H1 (cell line): ENCODE data around the gene ENAH. TPM values are rescaled to one million over a fixed set of nuclear protein-coding genes. Genes with fewer than 3 reads are reported as not detected.

Experiments
- CTCF ChIA-PET: fragments of 300-600 bp; sonication (Branson Sonifier 250); formaldehyde crosslinking; loops from one replicate; lab custom pipeline; 2021; ENCODE audit not compliant: partially characterized antibody; lab: Charles Lee
- POLR2A ChIA-PET: fragments of 300-600 bp; sonication (Branson Sonifier 250); formaldehyde crosslinking; loops from one replicate; lab custom pipeline; 2021; ENCODE audit warnings: inconsistent platforms; ENCODE audit not compliant: partially characterized antibody; lab: Charles Lee
- DNase-seq, 2 experiments: peaks; one replicate each; pipeline versions ENCODE4 v3.0.0 to v3.0.0-alpha.2; 2010 to 2022; ENCODE audit warnings: low spot score in 2 of 2, low read depth in 1 of 2, mixed read lengths in 1 of 2
- FAIRE-seq: peaks from 2 replicates; lab custom pipeline; 2011; peaks lifted over from hg19 to GRCh38; lab: Jason Lieb, UNC
- H2AFZ ChIP-seq: 2 replicates; pipeline ENCODE4 v1.8.1; 2012; ENCODE audit warnings: low read length, inconsistent platforms
- H2AK5ac ChIP-seq: 2 replicates; pipeline ENCODE4 v1.6.1; 2013; ENCODE audit warnings: low read depth, low read length
- H2BK120ac ChIP-seq: replicated peaks from 2 replicates; pipeline ENCODE3; 2013; ENCODE audit warnings: low read depth, low read length, inconsistent platforms
- H2BK12ac ChIP-seq: 2 replicates; pipeline ENCODE4 v1.6.1; 2013; ENCODE audit warnings: low read depth, low read length
- H2BK15ac ChIP-seq: 2 replicates; pipeline ENCODE4 v1.6.1; 2013; ENCODE audit warnings: low read length
- H2BK20ac ChIP-seq: 2 replicates; pipeline ENCODE4 v1.6.1; 2013; ENCODE audit warnings: low read length
- H2BK5ac ChIP-seq: 2 replicates; pipeline ENCODE4 v1.6.1; 2013; ENCODE audit warnings: low read depth, low read length
- H3K14ac ChIP-seq: 2 replicates; pipeline ENCODE4 v1.6.1; 2013; ENCODE audit warnings: inconsistent platforms; ENCODE audit not compliant: insufficient read length
- H3K18ac ChIP-seq: 2 replicates; pipeline ENCODE4 v1.6.1; 2013; ENCODE audit warnings: low read length; ENCODE audit errors: extremely low read depth
- H3K23ac ChIP-seq: 2 replicates; pipeline ENCODE4 v1.6.1; 2013; ENCODE audit warnings: inconsistent platforms; ENCODE audit not compliant: insufficient read length
- H3K23me2 ChIP-seq: 2 replicates; pipeline ENCODE4 v1.6.1; 2013; ENCODE audit warnings: low read depth, low read length
- H3K27ac ChIP-seq: 2 replicates; pipeline ENCODE4 v1.6.1; 2011; ENCODE audit warnings: low read depth, low read length, inconsistent platforms
- H3K27me3 ChIP-seq, 4 experiments: replicated peaks in 1 of 4; 1 replicate in 1 of 4; 2 replicates in 3 of 4; pipeline versions ENCODE4 v1.6.1 to v1.8.1; 2011 to 2013; ENCODE audit warnings: low read length in 3 of 4, mild to moderate bottlenecking in 3 of 4, inconsistent platforms in 2 of 4, mixed read lengths in 2 of 4, moderate library complexity in 1 of 4; ENCODE audit not compliant: control insufficient read depth in 3 of 4, insufficient read depth in 3 of 4; ENCODE audit errors: extremely low read depth in 1 of 4
- H3K36me3 ChIP-seq, 4 experiments: 2 replicates each; pipeline versions ENCODE4 v1.6.1 to v1.8.1; 2011 to 2013; ENCODE audit warnings: mild to moderate bottlenecking in 4 of 4, low read length in 3 of 4, moderate library complexity in 2 of 4, control low read depth in 1 of 4, inconsistent platforms in 1 of 4; ENCODE audit not compliant: insufficient read depth in 4 of 4, control insufficient read depth in 2 of 4
- H3K4ac ChIP-seq: replicated peaks from 2 replicates; pipeline ENCODE3; 2013; ENCODE audit warnings: low read length, low read depth, mixed read lengths, inconsistent platforms; ENCODE audit not compliant: insufficient read length
- H3K4me1 ChIP-seq, 4 experiments: replicated peaks in 1 of 4; 1 replicate in 1 of 4; 2 replicates in 3 of 4; pipeline versions ENCODE4 v1.6.1 to v1.8.1; 2011 to 2013; ENCODE audit warnings: low read length in 3 of 4, inconsistent platforms in 2 of 4, mixed read lengths in 1 of 4; ENCODE audit not compliant: insufficient read depth in 4 of 4, control insufficient read depth in 3 of 4
- H3K4me2 ChIP-seq, 2 experiments: 2 replicates each; pipeline versions ENCODE4 v1.6.1 to v1.8.1; 2011 to 2013; ENCODE audit warnings: low read depth in 2 of 2, low read length in 2 of 2, control low read depth in 1 of 2, inconsistent platforms in 1 of 2, mild to moderate bottlenecking in 1 of 2; ENCODE audit not compliant: insufficient read depth in 1 of 2
- H3K4me3 ChIP-seq, 4 experiments: fragments of 200-600, 300-600 bp in 1 of 4; sonication (generic), shearing (Covaris generic), sonication (Bioruptor Twin) in 1 of 4; 2 replicates each; pipeline versions ENCODE4 v1.5.1 to v1.8.1; 2011 to 2016; ENCODE audit warnings: low read length in 4 of 4, low read depth in 3 of 4, control low read depth in 2 of 4, inconsistent platforms in 2 of 4, mild to moderate bottlenecking in 2 of 4, mixed read lengths in 1 of 4, moderate library complexity in 1 of 4; ENCODE audit not compliant: insufficient read depth in 2 of 4; ENCODE audit errors: extremely low read depth in 1 of 4
- H3K56ac ChIP-seq: replicated peaks from 2 replicates; pipeline ENCODE3; 2013; ENCODE audit warnings: low read depth, mild to moderate bottlenecking, mixed read lengths, low read length, inconsistent platforms; ENCODE audit not compliant: insufficient read length
- H3K79me1 ChIP-seq: 2 replicates; pipeline ENCODE4 v1.6.1; 2013; ENCODE audit warnings: low read depth, low read length, control low read depth
- H3K79me2 ChIP-seq, 2 experiments: 2 replicates each; pipeline versions ENCODE4 v1.6.1 to v1.8.1; 2012 to 2013; ENCODE audit warnings: low read length in 2 of 2, mild to moderate bottlenecking in 2 of 2, inconsistent platforms in 1 of 2; ENCODE audit not compliant: insufficient read depth in 2 of 2, control insufficient read depth in 1 of 2
- H3K9ac ChIP-seq, 4 experiments: replicated peaks in 1 of 4; 1 replicate in 1 of 4; 2 replicates in 3 of 4; pipeline versions ENCODE4 v1.6.1 to v1.8.1; 2011 to 2013; ENCODE audit warnings: low read depth in 3 of 4, low read length in 3 of 4, control low read depth in 2 of 4, mild to moderate bottlenecking in 2 of 4, moderate library complexity in 2 of 4, inconsistent platforms in 1 of 4; ENCODE audit errors: extremely low read depth in 1 of 4
- H3K9me3 ChIP-seq, 2 experiments: 2 replicates each; pipeline versions ENCODE4 v1.6.1 to v1.8.1; 2012 to 2013; ENCODE audit warnings: mild to moderate bottlenecking in 2 of 2, moderate library complexity in 2 of 2, control low read depth in 1 of 2, inconsistent platforms in 1 of 2, low read depth in 1 of 2, low read length in 1 of 2, mixed read lengths in 1 of 2; ENCODE audit not compliant: insufficient read depth in 2 of 2
- H4K20me1 ChIP-seq, 2 experiments: replicated peaks in 1 of 2; 2 replicates each; pipeline versions ENCODE3 to v1.8.1; 2011 to 2013; ENCODE audit warnings: inconsistent platforms in 2 of 2, low read length in 2 of 2, mild to moderate bottlenecking in 1 of 2; ENCODE audit not compliant: insufficient read depth in 2 of 2, control insufficient read depth in 1 of 2
- H4K5ac ChIP-seq: 2 replicates; pipeline ENCODE4 v1.6.1; 2013; ENCODE audit warnings: low read length, low read depth, mixed read lengths, inconsistent platforms; ENCODE audit not compliant: insufficient read length
- H4K8ac ChIP-seq: 2 replicates; pipeline ENCODE4 v1.8.0; 2013; ENCODE audit warnings: mild to moderate bottlenecking, moderate library complexity, low read length, inconsistent platforms; ENCODE audit not compliant: insufficient read depth; ENCODE audit errors: extremely low read depth
- H4K91ac ChIP-seq: replicated peaks from 2 replicates; pipeline ENCODE3; 2013; ENCODE audit warnings: low read length, mixed read lengths, inconsistent platforms; ENCODE audit not compliant: insufficient read length
- FOSL1 ChIP-seq: IDR thresholded peaks from 2 replicates; pipeline ENCODE4 v1.6.1; 2011; ENCODE audit warnings: mild to moderate bottlenecking, low read depth, low read length, moderate library complexity; ENCODE audit not compliant: insufficient read depth
- RBBP5 ChIP-seq: IDR thresholded peaks from 2 replicates; pipeline ENCODE4 v1.7.1; 2012; ENCODE audit warnings: low read depth, mild to moderate bottlenecking, inconsistent platforms, low read length, moderate library complexity, borderline replicate concordance
- RFX5 ChIP-seq: IDR thresholded peaks from 2 replicates; pipeline ENCODE4 v1.6.1; 2011; ENCODE audit warnings: low read depth, low read length, improper control_type of control experiment, borderline replicate concordance
- SAP30 ChIP-seq: fragments of 300-600 bp; sonication (generic); IDR thresholded peaks from 2 replicates; pipeline ENCODE4 v1.7.1; 2012; ENCODE audit warnings: low read length, moderate library complexity, mild to moderate bottlenecking, inconsistent platforms; ENCODE audit not compliant: insufficient read depth, insufficient replicate concordance
- TBP ChIP-seq: IDR thresholded peaks from 2 replicates; pipeline ENCODE4 v1.6.1; 2011; ENCODE audit warnings: low read depth, low read length, improper control_type of control experiment
- polyA plus RNA-seq, 7 experiments: library from polyadenylated mRNA; depleted of rRNA in 3 of 7; stranded (reverse) in 5 of 7; unstranded in 2 of 7; fragments of >200 nt in 5 of 7; fragments of 200-250 nt in 2 of 7; gene quantifications; 1 replicate in 5 of 7; 2 replicates in 1 of 7; 4 replicates in 1 of 7; pipeline versions ENCODE4 v1.2.1 to v1.2.3, GENCODE V29; 2011 to 2013; ENCODE audit warnings: missing spikeins in 2 of 7, mixed read lengths in 2 of 7
- total RNA-seq: library from RNA; stranded (reverse); fragmentation: NEBNext Ultra II Directional; extraction: Animal tissue kit (Norgen Biotek cat#: 25700); gene quantifications from 2 replicates; pipeline ENCODE4 v1.2.1, GENCODE V29; 2021
- TF ChIP-seq, protein P1 (sequence below): IDR thresholded peaks from 2 replicates; pipeline ENCODE4 v1.6.1; 2012; ENCODE audit warnings: inconsistent platforms
- TF ChIP-seq, protein P2 (sequence below): IDR thresholded peaks from 2 replicates; pipeline ENCODE4 v1.6.1; 2012; ENCODE audit warnings: inconsistent platforms
- TF ChIP-seq, protein P3 (sequence below), 3 experiments: IDR thresholded peaks; 1 replicate in 2 of 3; 2 replicates in 1 of 3; pipeline versions ENCODE4 v1.5.1 to v1.6.1; 2011; ENCODE audit warnings: low read length in 3 of 3, mild to moderate bottlenecking in 3 of 3, inconsistent platforms in 2 of 3, low read depth in 1 of 3, moderate library complexity in 1 of 3; ENCODE audit not compliant: insufficient read depth in 1 of 3; ENCODE audit errors: control extremely low read depth in 1 of 3
- TF ChIP-seq, protein P4 (sequence below): IDR thresholded peaks from 2 replicates; pipeline ENCODE4 v1.6.1; 2011; ENCODE audit warnings: low read length, improper control_type of control experiment

Gene ENAH
- total and polyA plus RNA-seq, 2 of the 8 experiments (the other 6 are each of a cell fraction or from before 2014, with no cell fraction given): 39.1 to 335 TPM

DNA sequence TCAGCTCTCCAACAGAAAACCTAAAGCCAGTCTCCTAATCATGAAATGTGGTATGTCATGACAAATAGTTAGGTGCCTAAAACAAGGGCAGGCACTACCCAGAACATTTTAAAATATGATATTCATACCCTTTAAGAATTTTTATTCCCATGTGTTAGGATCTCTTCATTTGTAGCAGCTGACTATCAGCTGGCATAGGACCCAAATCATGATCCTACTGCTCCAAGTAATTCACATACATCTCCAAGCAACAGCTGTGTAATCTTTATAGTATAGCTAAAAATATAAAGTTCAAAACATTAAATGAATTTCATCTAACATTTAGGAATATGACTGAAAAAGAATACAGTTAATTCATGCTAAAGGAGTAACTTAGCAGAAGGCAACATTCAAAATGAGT lies 57.5 kb downstream of the ENAH start:
- Histone ChIP-seq H3K27me3 (no peaks in the 10 kb centered on the region), H2AFZ (no peak overlapping the region), H3K18ac (no peak overlapping the region), H3K79me1 (no peaks in the 10 kb centered on the region), H3K79me2 (peaks cover 12 to 97% of the 10 kb centered on the region in 2 experiments), H3K14ac (no peak overlapping the region), H3K4ac (no peak overlapping the region), H4K91ac (no peak overlapping the region), H2BK15ac (no peak overlapping the region), H3K23me2 (no peaks in the 10 kb centered on the region), H4K8ac (no peak overlapping the region), H3K27ac (no peak overlapping the region), H3K56ac (no peak overlapping the region), H3K9ac (no peak overlapping the region), H2AK5ac (no peak overlapping the region), H2BK5ac (no peak overlapping the region), H3K4me1 (peaks cover 0 to 4% (median 1%) of the 10 kb centered on the region in 4 experiments; a peak in 3 of 7 replicates), H3K23ac (no peak overlapping the region), H4K20me1 (peaks cover 9 to 21% of the 10 kb centered on the region in 2 experiments), H3K9me3 (no peaks in the 10 kb centered on the region), H2BK12ac (no peak overlapping the region), H3K4me2 (no peak overlapping the region), H3K4me3 (no peak overlapping the region), H3K36me3 (peaks cover 0 to 4% (median 0%) of the 10 kb centered on the region in 4 experiments; a peak in 3 of 8 replicates), H2BK20ac (no peak overlapping the region), H2BK120ac (no peak overlapping the region), H4K5ac (no peak overlapping the region)
- ChIA-PET POLR2A (interaction anchor here (1.0 kb wide), 1 partner anchor 14 kb away, joined by 3 read pairs; no protein-coding TSS in a partner anchor), CTCF (interaction anchor here (1.1 to 2.1 kb wide), 3 partner anchors 10 to 19 kb away, joined by 3 to 8 read pairs (median 3); no protein-coding TSS in a partner anchor)
- DNase-seq: no peak
- no peak for FAIRE-seq
- TF ChIP-seq, protein P1, sequence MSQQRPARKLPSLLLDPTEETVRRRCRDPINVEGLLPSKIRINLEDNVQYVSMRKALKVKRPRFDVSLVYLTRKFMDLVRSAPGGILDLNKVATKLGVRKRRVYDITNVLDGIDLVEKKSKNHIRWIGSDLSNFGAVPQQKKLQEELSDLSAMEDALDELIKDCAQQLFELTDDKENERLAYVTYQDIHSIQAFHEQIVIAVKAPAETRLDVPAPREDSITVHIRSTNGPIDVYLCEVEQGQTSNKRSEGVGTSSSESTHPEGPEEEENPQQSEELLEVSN: no peak
- TF ChIP-seq RBBP5: no peak
- no peak for TF ChIP-seq SAP30
- no peak for TF ChIP-seq RFX5
- TF ChIP-seq, protein P2, sequence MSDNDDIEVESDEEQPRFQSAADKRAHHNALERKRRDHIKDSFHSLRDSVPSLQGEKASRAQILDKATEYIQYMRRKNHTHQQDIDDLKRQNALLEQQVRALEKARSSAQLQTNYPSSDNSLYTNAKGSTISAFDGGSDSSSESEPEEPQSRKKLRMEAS: no peak
- TF ChIP-seq, protein P3, sequence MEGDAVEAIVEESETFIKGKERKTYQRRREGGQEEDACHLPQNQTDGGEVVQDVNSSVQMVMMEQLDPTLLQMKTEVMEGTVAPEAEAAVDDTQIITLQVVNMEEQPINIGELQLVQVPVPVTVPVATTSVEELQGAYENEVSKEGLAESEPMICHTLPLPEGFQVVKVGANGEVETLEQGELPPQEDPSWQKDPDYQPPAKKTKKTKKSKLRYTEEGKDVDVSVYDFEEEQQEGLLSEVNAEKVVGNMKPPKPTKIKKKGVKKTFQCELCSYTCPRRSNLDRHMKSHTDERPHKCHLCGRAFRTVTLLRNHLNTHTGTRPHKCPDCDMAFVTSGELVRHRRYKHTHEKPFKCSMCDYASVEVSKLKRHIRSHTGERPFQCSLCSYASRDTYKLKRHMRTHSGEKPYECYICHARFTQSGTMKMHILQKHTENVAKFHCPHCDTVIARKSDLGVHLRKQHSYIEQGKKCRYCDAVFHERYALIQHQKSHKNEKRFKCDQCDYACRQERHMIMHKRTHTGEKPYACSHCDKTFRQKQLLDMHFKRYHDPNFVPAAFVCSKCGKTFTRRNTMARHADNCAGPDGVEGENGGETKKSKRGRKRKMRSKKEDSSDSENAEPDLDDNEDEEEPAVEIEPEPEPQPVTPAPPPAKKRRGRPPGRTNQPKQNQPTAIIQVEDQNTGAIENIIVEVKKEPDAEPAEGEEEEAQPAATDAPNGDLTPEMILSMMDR (IDR thresholded peaks at IDR 0.05; ENCODE audit: control extremely low read depth in 1 of 3, insufficient read depth in 1 of 3, low read depth in 1 of 3, low read length in 3 of 3): no peak
- TF ChIP-seq FOSL1: no peak
- no peak for TF ChIP-seq TBP
- TF ChIP-seq, protein P4, sequence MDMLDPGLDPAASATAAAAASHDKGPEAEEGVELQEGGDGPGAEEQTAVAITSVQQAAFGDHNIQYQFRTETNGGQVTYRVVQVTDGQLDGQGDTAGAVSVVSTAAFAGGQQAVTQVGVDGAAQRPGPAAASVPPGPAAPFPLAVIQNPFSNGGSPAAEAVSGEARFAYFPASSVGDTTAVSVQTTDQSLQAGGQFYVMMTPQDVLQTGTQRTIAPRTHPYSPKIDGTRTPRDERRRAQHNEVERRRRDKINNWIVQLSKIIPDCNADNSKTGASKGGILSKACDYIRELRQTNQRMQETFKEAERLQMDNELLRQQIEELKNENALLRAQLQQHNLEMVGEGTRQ: no peak
